C4-2B (cell line): ENCODE data around the gene NR1D2.

Experiments
- CTCF ChIP-seq: fragments of 450-650 bp; conservative IDR thresholded peaks from 2 replicates; pipeline ENCODE4 v1.5.1; 2017; ENCODE audit warnings: mild to moderate bottlenecking
- ZFX ChIP-seq: fragments of 450-650 bp; IDR thresholded peaks from 2 replicates; pipeline ENCODE4 v1.6.1; 2017

- TF ChIP-seq CTCF = no peak
- TF ChIP-seq ZFX = no peak
Measured at GRCh38 chr3:23993556-23994243, 48.6 kb downstream of the NR1D2 start.
